ENCODE data around the gene USP34.

USP34 gene

GRCh38 chr2:61470965-61471904, at the start of gene USP34:
TSS of gene USP34 (minus strand) at chr2:61471087. CDS start at chr2:61470692, 395 bp downstream.
- peak; percentile 97 for DNase-seq (ENCODE audit: low read depth, low spot score)
- peak within 1 kb of the TSS; percentile 90 for H3K4me3 ChIP-seq (ENCODE audit: low read depth, low read length)
- TF ChIP-seq CTCF (IDR thresholded peaks at IDR 0.05; ENCODE audit: low read depth, low read length): no peak
- in situ Hi-C loops (cut with HindIII; ENCODE audit: low sequenced_read_pairs): no loop called here

- TF ChIP-seq CTCF (IDR thresholded peaks at IDR 0.05; ENCODE audit: low read depth, low read length): no peak
- H3K4me3 ChIP-seq (ENCODE audit: low read depth, low read length): no peak overlapping the region
- in situ Hi-C loops (cut with HindIII; ENCODE audit: low sequenced_read_pairs): no loop called here
- no peak for DNase-seq (ENCODE audit: low read depth, low spot score)
Measured at GRCh38 chr2:61520261-61520660, 49.4 kb upstream of the USP34 start.

- DNase-seq (ENCODE audit: low read depth, low spot score): no peak
- in situ Hi-C loops (cut with HindIII; ENCODE audit: low sequenced_read_pairs): no loop called here
- no peak for TF ChIP-seq CTCF (IDR thresholded peaks at IDR 0.05; ENCODE audit: low read depth, low read length)
- H3K4me3 ChIP-seq (ENCODE audit: low read depth, low read length): no peak overlapping the region
Measured at GRCh38 chr2:61512768-61513398, 42.0 kb upstream of the USP34 start.

GRCh38 chr2:61510674-61511671, 40.1 kb upstream of the USP34 start:
- in situ Hi-C loops (cut with HindIII; ENCODE audit: low sequenced_read_pairs): no loop called here
- H3K4me3 ChIP-seq (ENCODE audit: low read depth, low read length): no peak overlapping the region
- no peak for DNase-seq (ENCODE audit: low read depth, low spot score)
- TF ChIP-seq CTCF (IDR thresholded peaks at IDR 0.05; ENCODE audit: low read depth, low read length): no peak

GRCh38 chr2:61504949-61505348, 34.1 kb upstream of the USP34 start:
- no peak for DNase-seq (ENCODE audit: low read depth, low spot score)
- in situ Hi-C loops (cut with HindIII; ENCODE audit: low sequenced_read_pairs): no loop called here
- no peak overlapping the region for H3K4me3 ChIP-seq (ENCODE audit: low read depth, low read length)
- TF ChIP-seq CTCF (IDR thresholded peaks at IDR 0.05; ENCODE audit: low read depth, low read length): no peak

- in situ Hi-C loops (cut with HindIII; ENCODE audit: low sequenced_read_pairs): no loop called here
- no peak for DNase-seq (ENCODE audit: low read depth, low spot score)
Measured at GRCh38 chr2:61499060-61499459, 28.2 kb upstream of the USP34 start.

More at GRCh38 chr2:61499060-61499459, 28.2 kb upstream of the USP34 start:
- no peak for TF ChIP-seq CTCF (IDR thresholded peaks at IDR 0.05; ENCODE audit: low read depth, low read length)
- H3K4me3 ChIP-seq (ENCODE audit: low read depth, low read length): no peak overlapping the region
